Body of pancreas (tissue), 4 donors: Measurements from ENCODE around the gene GALNT2.

Source experiments
- POLR2A ChIP-seq, 3 donors: fragments of 450-650 bp; IDR thresholded peaks; one replicate each; pipeline ENCODE4 v1.6.1; 2016; ENCODE audit warnings: antibody characterized with exemption in 3 of 3, mild to moderate bottlenecking in 2 of 3
- TF ChIP-seq, protein P1 (sequence below), 7 experiments: fragments of 450-650 bp in 4 of 7; fragments of 200-600 bp in 3 of 7; sonication (generic) in 3 of 7; IDR thresholded peaks; one replicate each; pipeline ENCODE4 v1.5.1; 2016 to 2019; ENCODE audit warnings: antibody characterized with exemption in 7 of 7

GRCh38 chr1:230236301-230237008 is 169.4 kb downstream of the GALNT2 start:
- TF ChIP-seq, protein P1, sequence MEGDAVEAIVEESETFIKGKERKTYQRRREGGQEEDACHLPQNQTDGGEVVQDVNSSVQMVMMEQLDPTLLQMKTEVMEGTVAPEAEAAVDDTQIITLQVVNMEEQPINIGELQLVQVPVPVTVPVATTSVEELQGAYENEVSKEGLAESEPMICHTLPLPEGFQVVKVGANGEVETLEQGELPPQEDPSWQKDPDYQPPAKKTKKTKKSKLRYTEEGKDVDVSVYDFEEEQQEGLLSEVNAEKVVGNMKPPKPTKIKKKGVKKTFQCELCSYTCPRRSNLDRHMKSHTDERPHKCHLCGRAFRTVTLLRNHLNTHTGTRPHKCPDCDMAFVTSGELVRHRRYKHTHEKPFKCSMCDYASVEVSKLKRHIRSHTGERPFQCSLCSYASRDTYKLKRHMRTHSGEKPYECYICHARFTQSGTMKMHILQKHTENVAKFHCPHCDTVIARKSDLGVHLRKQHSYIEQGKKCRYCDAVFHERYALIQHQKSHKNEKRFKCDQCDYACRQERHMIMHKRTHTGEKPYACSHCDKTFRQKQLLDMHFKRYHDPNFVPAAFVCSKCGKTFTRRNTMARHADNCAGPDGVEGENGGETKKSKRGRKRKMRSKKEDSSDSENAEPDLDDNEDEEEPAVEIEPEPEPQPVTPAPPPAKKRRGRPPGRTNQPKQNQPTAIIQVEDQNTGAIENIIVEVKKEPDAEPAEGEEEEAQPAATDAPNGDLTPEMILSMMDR (IDR thresholded peaks at IDR 0.05) = no peak
- no peak for TF ChIP-seq POLR2A (IDR thresholded peaks at IDR 0.05)
